Body of pancreas (tissue), 4 donors: ENCODE measurements around the gene GYPB.
"Not testable (repeated sequence)": the region's sequence is repeated elsewhere in the genome, so short reads cannot be mapped to it uniquely, and the experiment has no call there.

ENCODE experiments used
- CTCF ChIP-seq, 7 experiments: fragments of 450-650 bp in 4 of 7; fragments of 200-600 bp in 3 of 7; sonication (generic) in 3 of 7; IDR thresholded peaks; one replicate each; pipeline ENCODE4 v1.5.1; 2016 to 2019; ENCODE audit warnings: antibody characterized with exemption in 7 of 7
- POLR2A ChIP-seq, 3 donors: fragments of 450-650 bp; IDR thresholded peaks; one replicate each; pipeline ENCODE4 v1.6.1; 2016; ENCODE audit warnings: antibody characterized with exemption in 3 of 3, mild to moderate bottlenecking in 2 of 3

- TF ChIP-seq CTCF, POLR2A (IDR thresholded peaks at IDR 0.05): not testable (repeated sequence)
Observed at GRCh38 chr4:144055336-144055735, 36.2 kb upstream of the GYPB start.
